OCI-LY1 (cell line): ENCODE measurements around the gene MEGF6.

Source experiments
- H2AFZ ChIP-seq: fragments of 200-600 bp; sonication (generic), shearing (Covaris generic); 2 replicates; pipeline ENCODE4 v1.6.0; 2014; ENCODE audit warnings: antibody characterized with exemption, mild to moderate bottlenecking, low read length
- H3F3A ChIP-seq: fragments of 200-600 bp; sonication (generic), shearing (Covaris generic); 2 replicates; pipeline ENCODE4 v1.6.0; 2014; ENCODE audit warnings: mild to moderate bottlenecking, antibody characterized with exemption, low read length, moderate library complexity; ENCODE audit not compliant: insufficient read depth
- H3K27ac ChIP-seq: fragments of 200-600 bp; sonication (generic); 2 replicates; pipeline ENCODE4 v1.5.1; 2014; ENCODE audit warnings: low read length, mixed run types, mild to moderate bottlenecking, low read depth; ENCODE audit not compliant: poor library complexity, severe bottlenecking
- H3K27me3 ChIP-seq: fragments of 200-600 bp; sonication (generic); 2 replicates; pipeline ENCODE4 v1.6.0; 2014; ENCODE audit warnings: antibody characterized with exemption, mild to moderate bottlenecking, low read length, moderate library complexity; ENCODE audit not compliant: insufficient read depth
- H3K36me3 ChIP-seq: fragments of 200-600 bp; sonication (generic); 2 replicates; pipeline ENCODE4 v1.6.1; 2014; ENCODE audit warnings: mild to moderate bottlenecking, antibody characterized with exemption, low read length, moderate library complexity, mixed read lengths; ENCODE audit not compliant: insufficient read depth
- H3K4me1 ChIP-seq: fragments of 200-600 bp; sonication (generic); 2 replicates; pipeline ENCODE4 v1.5.1; 2014; ENCODE audit warnings: mild to moderate bottlenecking, low read length, moderate library complexity; ENCODE audit not compliant: insufficient read depth, severe bottlenecking
- H3K4me2 ChIP-seq: fragments of 200-600 bp; sonication (generic), shearing (Covaris generic); 2 replicates; pipeline ENCODE4 v1.6.1; 2014; ENCODE audit warnings: low read length
- H3K4me3 ChIP-seq: fragments of 200-600 bp; sonication (generic); 2 replicates; pipeline ENCODE4 v1.5.1; 2014; ENCODE audit warnings: low read length, low read depth, mild to moderate bottlenecking, mixed read lengths; ENCODE audit not compliant: poor library complexity, severe bottlenecking
- H3K79me2 ChIP-seq: fragments of 200-600 bp; shearing (Covaris generic); 2 replicates; pipeline ENCODE4 v1.6.1; 2016; ENCODE audit warnings: mixed run types, low read length, mixed read lengths; ENCODE audit not compliant: insufficient read depth
- H3K9ac ChIP-seq: fragments of 200-600 bp; sonication (generic), shearing (Covaris generic); 2 replicates; pipeline ENCODE4 v1.6.1; 2014; ENCODE audit warnings: mild to moderate bottlenecking, low read length, mixed read lengths
- H3K9me2 ChIP-seq: fragments of 200-600 bp; sonication (generic), shearing (Covaris generic); 2 replicates; pipeline ENCODE4 v1.6.1; 2014; ENCODE audit warnings: low read depth, mild to moderate bottlenecking, low read length, mixed read lengths
- H3K9me3 ChIP-seq: fragments of 200-600 bp; shearing (Covaris generic); 2 replicates; pipeline ENCODE4 v1.6.1; 2014; ENCODE audit warnings: low read length, mixed read lengths
- H4K20me1 ChIP-seq: fragments of 200-600 bp; sonication (generic), shearing (Covaris generic); 2 replicates; pipeline ENCODE4 v1.6.0; 2016; ENCODE audit warnings: mild to moderate bottlenecking, low read length; ENCODE audit not compliant: insufficient read depth
- CTCF ChIP-seq: fragments of 200-600 bp; sonication (generic), shearing (Covaris generic); IDR thresholded peaks from 2 replicates; pipeline ENCODE4 v1.5.1; 2017; ENCODE audit warnings: mild to moderate bottlenecking, antibody characterized with exemption, low read length, moderate library complexity, mixed read lengths
- EZH2 ChIP-seq: fragments of 200-600 bp; sonication (generic), shearing (Covaris generic); IDR thresholded peaks from 2 replicates; pipeline ENCODE4 v1.8.0; 2017; ENCODE audit warnings: borderline replicate concordance, mixed run types, mild to moderate bottlenecking, antibody characterized with exemption, low read length, moderate library complexity, mixed read lengths

Gene MEGF6

DNA sequence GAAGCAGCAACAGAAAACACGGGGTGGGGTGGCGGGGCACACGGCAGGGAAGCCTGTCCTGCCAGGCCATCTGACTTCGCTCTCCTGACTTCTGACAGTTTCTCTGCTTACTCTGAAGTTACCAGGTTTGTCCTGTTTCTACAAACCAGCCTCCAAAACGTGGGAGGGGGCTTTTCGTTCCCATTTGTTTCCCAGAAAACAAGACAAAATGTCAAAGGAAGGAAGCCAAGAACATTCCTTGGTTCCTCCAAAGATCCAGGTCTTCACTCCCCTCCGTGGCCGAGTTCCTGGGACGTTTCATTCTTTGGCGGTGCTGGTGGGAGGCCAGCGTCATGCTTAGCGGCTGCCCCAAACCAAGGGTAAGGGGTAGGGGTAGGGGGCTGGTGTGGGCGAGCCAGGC is 49.6 kb downstream of the MEGF6 start:
- no peaks in the 10 kb centered on the region for H3K79me2 ChIP-seq
- H3K9ac ChIP-seq, result no peak overlapping the region
- H3K4me1 ChIP-seq, result no peaks in the 10 kb centered on the region
- H2AFZ ChIP-seq, result no peak overlapping the region
- H3K4me2 ChIP-seq, result no peak overlapping the region
- no peak for TF ChIP-seq CTCF
- no peak overlapping the region for H3K4me3 ChIP-seq
- H3K27ac ChIP-seq, result no peak overlapping the region
- no peaks in the 10 kb centered on the region for H3K9me2 ChIP-seq
- H3F3A ChIP-seq, result no peaks in the 10 kb centered on the region
- peaks cover 5% of the 10 kb centered on the region; the same call in 1 of the 2 replicates for H3K27me3 ChIP-seq
- no peaks in the 10 kb centered on the region for H3K9me3 ChIP-seq
- no peaks in the 10 kb centered on the region for H3K36me3 ChIP-seq
- no peaks in the 10 kb centered on the region for H4K20me1 ChIP-seq

- Histone ChIP-seq H3K9me3 (no peaks in the 10 kb centered on the region), H3K79me2 (no peaks in the 10 kb centered on the region), H3K9me2 (no peaks in the 10 kb centered on the region), H3F3A (no peaks in the 10 kb centered on the region), H3K4me1 (no peaks in the 10 kb centered on the region), H3K36me3 (no peaks in the 10 kb centered on the region), H3K27me3 (peaks cover 5% of the 10 kb centered on the region; the same call in 1 of the 2 replicates), H3K27ac (no peak overlapping the region), H4K20me1 (no peaks in the 10 kb centered on the region), H3K4me2 (no peak overlapping the region), H3K4me3 (no peak overlapping the region), H3K9ac (no peak overlapping the region), H2AFZ (no peak overlapping the region)
- TF ChIP-seq CTCF (no peak), EZH2 (no peak)
These were observed 50.3 kb downstream of the MEGF6 start for GRCh38 chr1:3560981-3561380.

DNA sequence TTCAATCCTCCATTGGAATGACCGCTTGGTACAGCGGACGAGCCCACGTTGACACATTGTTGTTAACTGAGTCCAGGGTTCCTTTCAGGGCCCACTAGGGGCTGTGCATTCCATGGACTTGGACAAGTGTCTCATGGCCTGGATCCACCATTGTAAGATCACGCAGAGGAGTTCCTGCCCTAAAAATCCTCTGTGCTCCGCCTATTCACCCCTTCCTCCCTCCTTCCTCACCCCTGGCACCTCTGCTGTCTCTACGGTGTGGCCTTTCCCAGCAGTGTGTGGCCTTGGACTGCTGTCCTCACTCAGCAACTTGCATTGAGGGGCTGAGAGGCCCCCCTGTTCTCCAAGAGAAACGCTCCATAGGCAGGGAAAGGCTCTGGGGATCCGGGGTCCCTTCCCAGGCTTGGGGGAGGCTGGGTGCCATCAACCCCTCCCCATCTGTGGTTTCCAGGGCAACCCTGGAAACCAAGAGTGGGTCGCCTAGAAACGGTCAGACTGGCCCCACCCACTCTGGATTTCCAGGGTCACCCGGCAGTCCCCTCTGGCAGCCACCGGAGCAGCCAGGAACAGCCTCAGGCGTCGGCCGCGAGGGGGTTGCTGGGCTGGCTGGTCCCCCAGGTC is 50.9 kb downstream of the MEGF6 start:
- Histone ChIP-seq H2AFZ (no peak overlapping the region), H3F3A (no peaks in the 10 kb centered on the region), H3K9me3 (no peaks in the 10 kb centered on the region), H3K4me1 (no peaks in the 10 kb centered on the region), H3K27me3 (peaks cover 5% of the 10 kb centered on the region; the same call in 1 of the 2 replicates), H3K9me2 (no peaks in the 10 kb centered on the region), H4K20me1 (no peaks in the 10 kb centered on the region), H3K36me3 (no peaks in the 10 kb centered on the region), H3K9ac (no peak overlapping the region), H3K4me2 (no peak overlapping the region), H3K79me2 (no peaks in the 10 kb centered on the region), H3K27ac (no peak overlapping the region), H3K4me3 (no peak overlapping the region)
- TF ChIP-seq CTCF, result no peak
- TF ChIP-seq EZH2, result no peak
